Pons (tissue), 1 donor: Measurements from ENCODE around the gene AFF3.
"Not testable (repeated sequence)": the region's sequence is repeated elsewhere in the genome, so short reads cannot be mapped to it uniquely, and the experiment has no call there.

Source experiments
- DNase-seq: peaks from one replicate; pipeline ENCODE4 v3.0.0-alpha.2; 2016; ENCODE audit warnings: low spot score

Gene AFF3

GRCh38 chr2:100145893-100146656 lies 3.7 kb upstream of the AFF3 start:
- no peak for DNase-seq

GRCh38 chr2:100143286-100143685 lies 896 bp upstream of the AFF3 start:
- DNase-seq = no peak

GRCh38 chr2:100141906-100142305 lies 484 bp downstream of the AFF3 start:
- DNase-seq = no peak

DNA sequence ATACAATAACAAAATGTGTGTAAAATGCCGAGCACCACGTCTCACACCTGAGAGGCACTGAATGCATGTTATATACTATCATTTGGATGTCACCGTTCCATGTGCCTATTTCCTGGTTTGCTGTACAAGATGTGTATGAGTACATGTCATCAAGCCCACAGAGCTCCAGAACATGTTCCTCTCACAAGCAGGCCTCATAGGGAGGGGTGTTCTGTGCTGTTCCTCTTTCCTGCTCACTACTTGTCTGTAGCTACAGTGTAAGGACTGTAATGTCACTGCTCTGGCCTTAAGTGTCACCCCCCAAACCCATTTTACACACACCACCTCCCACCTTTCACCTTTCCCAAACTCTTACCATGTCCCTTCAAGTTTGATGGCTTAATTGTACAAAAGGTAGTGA lies 1.8 kb downstream of the AFF3 start:
- no peak for DNase-seq

GRCh38 chr2:100137866-100138570 lies 4.4 kb downstream of the AFF3 start:
- DNase-seq = no peak

DNA sequence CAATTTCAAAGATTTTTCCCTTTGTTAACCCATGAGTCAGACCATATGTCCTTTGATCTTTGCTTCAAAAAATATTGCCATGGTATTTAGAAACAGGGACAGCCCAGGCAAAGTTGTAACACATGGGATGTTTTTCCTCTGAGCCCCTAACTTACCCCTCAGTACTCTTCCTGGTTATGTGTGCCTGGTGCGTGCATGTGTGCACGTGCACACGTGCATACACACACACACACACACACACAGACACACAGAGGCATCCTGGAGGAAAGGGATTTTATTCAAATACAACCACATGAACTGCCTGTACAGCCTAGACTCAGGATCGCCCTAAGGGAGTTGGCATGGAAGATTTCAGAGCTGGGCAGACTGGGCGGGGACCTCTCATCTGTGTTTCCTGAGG lies 5.1 kb downstream of the AFF3 start:
- no peak for DNase-seq

- no peak for DNase-seq
These were observed 6.1 kb downstream of the AFF3 start for GRCh38 chr2:100136310-100136709.

- no peak for DNase-seq
These were observed 7.0 kb downstream of the AFF3 start for GRCh38 chr2:100135415-100135814.

- DNase-seq = no peak
These were observed 11.6 kb downstream of the AFF3 start for GRCh38 chr2:100130595-100131391.

DNA sequence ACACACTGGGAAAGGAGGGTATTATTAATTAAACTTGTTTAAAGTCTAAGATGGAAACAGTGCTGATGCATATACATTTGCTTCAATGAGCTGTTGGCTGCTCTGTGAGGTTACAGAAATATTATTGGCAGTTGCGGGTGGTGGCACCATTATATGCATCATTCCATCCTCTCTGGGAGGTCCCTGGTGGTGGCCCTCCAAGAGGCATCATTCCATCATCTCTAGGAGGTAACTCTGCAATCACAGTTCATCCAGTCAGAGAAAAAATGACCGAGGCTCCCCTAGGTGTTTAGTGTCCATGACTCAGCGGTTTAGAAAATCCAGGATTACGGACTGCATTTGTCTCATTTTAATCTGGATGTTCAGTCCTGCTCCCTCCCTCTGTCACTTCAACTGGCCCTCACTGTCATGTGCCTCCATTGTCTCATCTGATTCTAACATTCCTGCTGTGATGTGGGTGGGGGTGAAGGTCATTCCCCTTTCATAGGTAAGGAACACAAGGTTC lies 15.4 kb downstream of the AFF3 start:
- no peak for DNase-seq

DNA sequence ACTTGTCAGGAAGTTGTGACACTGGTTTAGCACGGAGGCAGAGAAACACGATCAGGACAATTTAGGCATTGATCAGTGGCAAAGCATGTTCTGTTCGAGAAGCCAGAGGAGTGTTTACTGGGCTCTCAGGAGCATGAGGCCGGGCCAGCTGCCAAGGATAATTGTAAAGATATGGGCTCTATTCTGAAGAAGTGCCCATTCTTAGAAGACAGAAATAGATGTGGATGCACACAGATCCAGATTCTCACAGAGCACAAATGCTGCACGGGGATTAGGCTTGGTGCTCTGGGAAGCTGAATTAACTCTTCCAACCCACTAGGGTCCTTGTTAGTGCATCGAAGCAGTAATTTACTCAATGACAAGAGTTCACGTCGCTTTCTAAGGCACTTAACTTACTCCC lies 16.2 kb downstream of the AFF3 start:
- no peak for DNase-seq

- no peak for DNase-seq
These were observed 16.8 kb downstream of the AFF3 start for GRCh38 chr2:100125626-100126025.

GRCh38 chr2:100124761-100125160 lies 17.6 kb downstream of the AFF3 start:
- no peak for DNase-seq

DNA sequence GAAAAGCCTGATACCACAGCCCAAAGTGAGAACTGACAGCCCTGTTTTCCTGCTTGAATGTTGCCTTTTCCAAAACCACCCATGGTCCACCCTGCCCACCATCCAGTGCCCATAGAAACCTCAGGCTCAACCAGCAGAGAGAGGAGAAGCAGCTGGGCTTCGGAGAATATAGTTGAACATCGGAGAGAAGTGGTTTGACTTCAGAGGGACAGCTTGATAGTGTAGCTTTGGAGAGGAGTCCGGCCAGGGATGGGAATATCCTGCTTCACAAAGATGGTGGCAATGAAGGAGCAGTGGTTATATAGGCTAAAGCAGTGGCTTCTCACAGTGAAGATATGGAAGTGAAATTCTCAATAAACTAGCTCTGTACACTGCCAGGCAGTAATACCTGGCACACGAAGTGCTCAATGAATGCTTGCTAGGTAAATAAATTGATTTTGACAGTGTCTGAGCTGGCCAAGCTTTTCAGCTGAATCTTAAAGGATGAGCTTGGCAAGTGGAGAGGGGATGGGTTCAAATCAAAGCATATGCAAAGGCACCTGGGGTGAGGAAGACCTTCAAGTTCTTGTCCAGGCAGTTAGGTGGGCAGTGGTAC lies 21.2 kb downstream of the AFF3 start:
- DNase-seq = no peak

DNA sequence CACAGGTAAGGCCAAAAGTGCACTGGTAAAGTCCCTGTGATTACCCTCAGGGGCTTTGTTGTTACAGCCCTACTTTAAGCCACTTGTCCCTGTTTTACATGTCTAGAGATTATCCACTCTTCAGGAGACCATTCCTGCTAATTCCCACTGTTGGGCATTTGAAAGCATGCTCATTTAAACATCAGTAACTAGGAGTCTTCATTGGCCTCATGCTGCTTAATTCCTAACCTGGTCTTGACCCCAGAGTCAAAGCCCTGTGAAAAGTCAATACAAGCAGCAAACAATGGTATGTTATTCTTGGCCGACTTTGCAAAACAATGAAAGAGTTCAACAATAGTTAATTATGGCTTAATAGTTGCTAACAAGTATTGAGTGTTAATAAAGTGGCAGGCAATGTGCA lies 23.2 kb downstream of the AFF3 start:
- DNase-seq = no peak

GRCh38 chr2:100113990-100114433 lies 28.4 kb downstream of the AFF3 start:
- DNase-seq = no peak

- DNase-seq = no peak
These were observed 31.8 kb downstream of the AFF3 start for GRCh38 chr2:100110614-100111000.

DNA sequence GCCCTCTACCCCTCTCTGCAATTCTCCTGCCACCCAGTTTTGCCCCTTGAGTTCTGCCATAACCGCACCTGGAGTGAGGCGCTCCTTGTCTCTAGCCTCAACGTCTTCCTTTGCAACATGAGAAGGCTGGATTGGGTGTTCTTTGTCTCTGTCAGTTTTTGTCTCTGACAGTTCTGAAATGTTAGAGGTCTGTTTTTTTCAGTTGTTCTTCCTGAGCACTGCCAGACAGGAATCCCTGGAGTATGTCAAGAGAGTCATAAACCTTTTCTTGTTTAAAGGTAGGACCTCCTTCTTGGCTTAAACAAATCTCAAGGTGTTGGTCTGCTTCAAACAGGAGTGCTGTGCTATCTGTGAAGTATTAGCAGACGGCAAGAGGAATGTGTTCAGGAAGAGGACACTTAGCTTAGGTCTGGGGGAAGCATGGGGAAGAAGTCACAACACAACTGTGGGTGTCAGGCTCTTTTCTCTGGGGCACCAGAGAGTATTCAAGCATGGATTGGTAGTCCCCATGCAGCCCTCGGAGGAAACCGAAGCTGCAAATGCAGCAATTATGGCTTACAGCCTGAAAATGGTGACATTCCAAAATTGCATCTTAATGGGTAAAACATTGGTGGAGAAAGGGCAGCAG lies 32.3 kb downstream of the AFF3 start:
- no peak for DNase-seq

DNA sequence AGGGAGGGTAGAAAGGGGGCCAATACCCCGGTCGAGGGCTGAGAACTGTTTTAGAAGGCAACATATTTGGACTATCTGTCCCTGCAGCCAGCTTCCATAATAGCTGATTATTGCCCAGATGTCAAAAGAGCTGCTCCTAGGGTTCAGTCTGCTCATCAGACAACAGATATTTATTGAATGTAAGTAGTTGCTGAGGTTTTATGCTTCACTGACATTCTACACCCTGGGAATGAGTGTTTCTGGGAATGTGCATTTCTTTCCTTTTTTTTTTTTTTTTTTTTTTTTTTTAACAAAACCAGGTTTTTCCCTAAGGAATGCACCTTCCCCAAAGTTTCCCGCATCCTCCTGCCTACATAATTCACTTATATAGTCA lies 33.8 kb downstream of the AFF3 start:
- not testable (repeated sequence) for DNase-seq

DNA sequence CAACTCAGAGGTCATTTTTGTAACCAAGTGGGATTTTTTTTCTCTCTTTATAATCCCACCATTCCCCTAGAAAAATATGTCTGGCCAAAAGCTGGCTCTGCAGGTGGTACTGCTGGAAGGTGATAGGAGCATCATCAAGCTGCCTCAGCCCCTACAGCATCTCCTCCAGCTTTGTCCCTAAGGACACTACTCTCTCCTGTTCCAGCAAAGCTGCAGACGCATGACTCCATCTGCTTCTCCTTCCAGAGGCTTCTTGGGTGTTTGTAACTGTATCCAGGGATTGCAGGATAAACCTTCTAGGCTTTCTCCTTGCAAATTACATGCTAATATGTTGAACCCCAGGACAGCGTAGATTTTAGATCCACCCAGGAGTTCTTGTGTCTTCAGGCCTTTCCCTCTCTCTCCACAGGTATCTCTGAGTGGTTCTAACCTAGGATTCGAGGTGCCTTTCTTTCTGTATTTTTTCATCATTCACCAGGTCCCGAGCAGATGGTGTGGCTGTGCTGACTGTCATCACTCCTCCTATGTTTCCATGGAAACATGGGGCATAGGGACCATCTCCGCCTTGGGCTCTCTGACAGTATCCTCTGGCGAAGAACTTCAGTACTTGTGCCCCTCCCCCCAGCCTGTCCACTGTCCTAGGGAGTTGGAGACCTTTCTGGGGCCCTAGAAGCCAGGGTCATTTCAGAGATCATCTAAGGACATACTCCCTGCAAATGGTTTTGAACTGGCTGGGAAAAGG lies 34.3 kb downstream of the AFF3 start:
- no peak for DNase-seq

- DNase-seq = no peak
These were observed 35.0 kb downstream of the AFF3 start for GRCh38 chr2:100107440-100107839.
